ENCODE measurements around the gene CCRL2.

DNA sequence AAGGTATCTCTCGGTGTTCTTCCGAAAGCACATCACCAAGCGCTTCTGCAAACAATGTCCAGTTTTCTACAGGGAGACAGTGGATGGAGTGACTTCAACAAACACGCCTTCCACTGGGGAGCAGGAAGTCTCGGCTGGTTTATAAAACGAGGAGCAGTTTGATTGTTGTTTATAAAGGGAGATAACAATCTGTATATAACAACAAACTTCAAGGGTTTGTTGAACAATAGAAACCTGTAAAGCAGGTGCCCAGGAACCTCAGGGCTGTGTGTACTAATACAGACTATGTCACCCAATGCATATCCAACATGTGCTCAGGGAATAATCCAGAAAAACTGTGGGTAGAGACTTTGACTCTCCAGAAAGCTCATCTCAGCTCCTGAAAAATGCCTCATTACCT lies 48.6 kb upstream of the CCRL2 start:
- TF ChIP-seq, protein P1, sequence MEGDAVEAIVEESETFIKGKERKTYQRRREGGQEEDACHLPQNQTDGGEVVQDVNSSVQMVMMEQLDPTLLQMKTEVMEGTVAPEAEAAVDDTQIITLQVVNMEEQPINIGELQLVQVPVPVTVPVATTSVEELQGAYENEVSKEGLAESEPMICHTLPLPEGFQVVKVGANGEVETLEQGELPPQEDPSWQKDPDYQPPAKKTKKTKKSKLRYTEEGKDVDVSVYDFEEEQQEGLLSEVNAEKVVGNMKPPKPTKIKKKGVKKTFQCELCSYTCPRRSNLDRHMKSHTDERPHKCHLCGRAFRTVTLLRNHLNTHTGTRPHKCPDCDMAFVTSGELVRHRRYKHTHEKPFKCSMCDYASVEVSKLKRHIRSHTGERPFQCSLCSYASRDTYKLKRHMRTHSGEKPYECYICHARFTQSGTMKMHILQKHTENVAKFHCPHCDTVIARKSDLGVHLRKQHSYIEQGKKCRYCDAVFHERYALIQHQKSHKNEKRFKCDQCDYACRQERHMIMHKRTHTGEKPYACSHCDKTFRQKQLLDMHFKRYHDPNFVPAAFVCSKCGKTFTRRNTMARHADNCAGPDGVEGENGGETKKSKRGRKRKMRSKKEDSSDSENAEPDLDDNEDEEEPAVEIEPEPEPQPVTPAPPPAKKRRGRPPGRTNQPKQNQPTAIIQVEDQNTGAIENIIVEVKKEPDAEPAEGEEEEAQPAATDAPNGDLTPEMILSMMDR (conservative IDR thresholded peaks at IDR 0.05): no peak
- TF ChIP-seq ZFX (IDR thresholded peaks at IDR 0.05): no peak

Data from C4-2B (cell line).